Lower leg skin (tissue), 3 donors: ENCODE results near the gene SPAAR.

Experiments
- POLR2A ChIP-seq, 2 donors: fragments of 450-650 bp; IDR thresholded peaks; one replicate each; pipeline ENCODE4 v1.6.1; 2016 to 2017; ENCODE audit warnings: antibody characterized with exemption in 2 of 2, mild to moderate bottlenecking in 1 of 2, moderate library complexity in 1 of 2
- TF ChIP-seq, protein P1 (sequence below), 3 donors: fragments of 450-650 bp; IDR thresholded peaks; one replicate each; pipeline ENCODE4 v1.5.1; 2016; ENCODE audit warnings: antibody characterized with exemption in 3 of 3, mild to moderate bottlenecking in 3 of 3, moderate library complexity in 2 of 3

DNA sequence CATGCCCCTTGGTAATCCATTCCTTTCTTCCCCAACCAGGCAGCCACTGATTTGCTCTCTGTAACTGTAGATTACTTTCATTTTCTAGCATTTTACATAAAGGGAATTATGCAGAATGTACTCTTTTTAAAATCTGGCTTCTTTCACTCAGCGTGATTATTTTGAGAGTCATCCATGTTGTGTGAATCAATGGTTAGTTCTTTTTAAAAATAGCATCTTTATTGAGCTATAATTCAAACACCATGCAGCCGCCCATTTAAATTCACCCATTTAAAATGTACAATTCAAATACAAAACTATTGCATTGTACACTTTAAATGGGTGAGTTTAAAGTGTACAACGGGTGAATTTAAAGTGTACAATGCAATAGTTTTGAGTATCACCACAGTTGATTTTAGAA is 36.8 kb upstream of the SPAAR start:
- TF ChIP-seq, protein P1, sequence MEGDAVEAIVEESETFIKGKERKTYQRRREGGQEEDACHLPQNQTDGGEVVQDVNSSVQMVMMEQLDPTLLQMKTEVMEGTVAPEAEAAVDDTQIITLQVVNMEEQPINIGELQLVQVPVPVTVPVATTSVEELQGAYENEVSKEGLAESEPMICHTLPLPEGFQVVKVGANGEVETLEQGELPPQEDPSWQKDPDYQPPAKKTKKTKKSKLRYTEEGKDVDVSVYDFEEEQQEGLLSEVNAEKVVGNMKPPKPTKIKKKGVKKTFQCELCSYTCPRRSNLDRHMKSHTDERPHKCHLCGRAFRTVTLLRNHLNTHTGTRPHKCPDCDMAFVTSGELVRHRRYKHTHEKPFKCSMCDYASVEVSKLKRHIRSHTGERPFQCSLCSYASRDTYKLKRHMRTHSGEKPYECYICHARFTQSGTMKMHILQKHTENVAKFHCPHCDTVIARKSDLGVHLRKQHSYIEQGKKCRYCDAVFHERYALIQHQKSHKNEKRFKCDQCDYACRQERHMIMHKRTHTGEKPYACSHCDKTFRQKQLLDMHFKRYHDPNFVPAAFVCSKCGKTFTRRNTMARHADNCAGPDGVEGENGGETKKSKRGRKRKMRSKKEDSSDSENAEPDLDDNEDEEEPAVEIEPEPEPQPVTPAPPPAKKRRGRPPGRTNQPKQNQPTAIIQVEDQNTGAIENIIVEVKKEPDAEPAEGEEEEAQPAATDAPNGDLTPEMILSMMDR (IDR thresholded peaks at IDR 0.05): no peak
- TF ChIP-seq POLR2A (IDR thresholded peaks at IDR 0.05): no peak
